ENCODE data around the gene LAMA2.

The LAMA2 gene

GRCh38 chr6:129188795-129189194, 305.9 kb downstream of the LAMA2 start:
- DNase-seq, result no peak

DNA sequence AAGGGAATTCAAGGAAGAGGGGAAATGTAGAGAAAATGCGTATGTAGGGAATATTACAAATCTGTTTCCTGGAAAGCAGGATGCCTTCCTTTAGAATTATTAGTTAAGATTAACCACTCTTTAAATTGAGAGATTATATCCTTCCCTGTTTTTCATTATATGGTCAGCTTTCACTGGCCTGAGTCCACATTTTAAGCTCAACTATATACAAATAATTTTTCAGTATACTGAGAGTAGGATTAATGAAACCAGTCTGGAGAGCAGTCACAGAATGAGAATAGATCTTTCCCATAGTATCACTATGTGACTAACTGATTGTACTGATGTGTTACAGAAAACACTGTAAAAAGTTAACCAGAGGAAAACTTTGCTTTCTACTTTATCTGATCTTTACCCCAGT, 306.3 kb downstream of the LAMA2 start:
- no peak for DNase-seq

DNA sequence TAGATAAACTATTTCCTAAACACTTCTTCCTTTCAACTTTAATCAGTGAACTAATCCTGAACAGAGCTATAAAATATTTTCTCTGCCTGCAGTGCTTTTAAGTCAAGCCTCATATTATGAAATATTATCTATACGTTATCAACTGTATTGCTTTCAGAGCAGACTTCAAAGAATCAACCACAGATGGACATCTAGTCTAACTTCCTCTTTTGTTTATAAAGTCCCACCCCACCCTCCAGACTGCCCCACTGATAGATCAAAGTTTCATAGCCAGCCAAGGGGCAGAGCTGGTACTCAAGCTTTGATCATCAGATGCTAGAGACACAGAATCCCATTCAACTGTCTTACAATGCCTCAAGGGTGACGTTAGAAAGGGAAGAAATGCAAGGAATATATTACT, 308.3 kb downstream of the LAMA2 start:
- DNase-seq, result no peak

DNA sequence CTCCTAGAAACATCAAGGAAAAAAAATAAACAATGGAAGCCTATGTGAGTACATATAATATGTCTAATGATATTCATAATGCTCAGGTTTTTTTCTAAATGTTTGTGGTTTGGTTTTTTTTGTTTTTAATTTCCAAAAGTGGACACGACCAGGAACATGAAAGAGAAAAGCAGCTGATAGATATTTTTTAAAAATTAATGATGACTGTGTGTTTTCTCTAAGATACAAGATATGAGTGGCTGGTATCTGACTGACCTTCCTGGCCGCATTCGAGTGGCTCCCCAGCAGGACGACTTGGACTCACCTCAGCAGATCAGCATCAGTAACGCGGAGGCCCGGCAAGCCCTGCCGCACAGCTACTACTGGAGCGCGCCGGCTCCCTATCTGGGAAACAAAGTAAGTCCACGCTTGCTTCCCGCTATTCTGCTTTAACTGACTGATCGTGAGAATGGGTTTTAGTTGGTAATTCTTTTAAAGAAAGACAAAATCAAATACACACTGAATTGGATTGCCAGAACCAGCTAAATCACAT, 309.6 kb downstream of the LAMA2 start:
- no peak for DNase-seq

- no peak for DNase-seq
Observed at GRCh38 chr6:129194306-129194941, 311.5 kb downstream of the LAMA2 start.

DNA sequence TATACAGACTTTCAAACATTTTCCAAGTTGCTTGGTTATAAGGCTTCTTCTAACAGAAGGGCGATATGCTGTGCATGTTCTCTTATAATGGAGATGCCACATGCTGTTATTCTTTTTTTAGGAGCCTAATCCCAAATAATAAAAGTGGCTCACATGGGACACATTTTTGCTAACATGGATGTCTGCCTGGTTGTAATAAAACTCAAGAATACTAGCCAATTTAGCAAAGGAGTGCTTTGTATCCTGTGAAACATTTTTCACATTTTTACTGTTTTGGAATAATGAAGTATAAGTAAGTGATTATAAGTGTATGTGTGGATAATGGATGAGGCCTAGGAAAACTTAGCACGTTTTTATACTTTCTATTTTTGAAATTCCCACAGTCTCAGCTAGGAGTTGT, 312.2 kb downstream of the LAMA2 start:
- DNase-seq, result no peak

DNA sequence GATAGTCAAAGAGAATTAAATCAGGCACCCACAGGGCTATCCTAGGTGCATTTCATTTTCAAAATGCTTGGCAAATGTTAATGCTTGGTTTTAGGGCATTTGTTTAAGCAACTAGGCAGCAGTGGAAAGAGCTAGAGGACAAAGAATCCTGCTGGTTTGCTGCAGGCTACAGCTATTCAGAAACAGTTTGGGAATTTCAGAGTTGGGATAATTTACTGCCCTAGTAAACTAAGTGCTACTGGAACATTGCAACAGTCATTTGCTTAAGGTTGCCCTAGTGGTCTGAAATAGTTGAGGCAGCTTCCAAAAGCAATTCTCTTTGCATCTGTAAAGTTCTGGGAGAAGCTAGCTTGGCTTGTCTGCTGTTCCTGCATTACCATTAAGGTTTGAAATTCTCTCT, 312.7 kb downstream of the LAMA2 start:
- DNase-seq, result no peak

GRCh38 chr6:129197154-129197553, 314.2 kb downstream of the LAMA2 start:
- no peak for DNase-seq

GRCh38 chr6:129200151-129200550, 317.2 kb downstream of the LAMA2 start:
- DNase-seq, result no peak

- no peak for DNase-seq
Observed at GRCh38 chr6:129203190-129203900, 320.4 kb downstream of the LAMA2 start.

- DNase-seq, result no peak
Observed at GRCh38 chr6:129206821-129207220, 323.9 kb downstream of the LAMA2 start.

- no peak for DNase-seq
Observed at GRCh38 chr6:129207832-129208231, 324.9 kb downstream of the LAMA2 start.

DNA sequence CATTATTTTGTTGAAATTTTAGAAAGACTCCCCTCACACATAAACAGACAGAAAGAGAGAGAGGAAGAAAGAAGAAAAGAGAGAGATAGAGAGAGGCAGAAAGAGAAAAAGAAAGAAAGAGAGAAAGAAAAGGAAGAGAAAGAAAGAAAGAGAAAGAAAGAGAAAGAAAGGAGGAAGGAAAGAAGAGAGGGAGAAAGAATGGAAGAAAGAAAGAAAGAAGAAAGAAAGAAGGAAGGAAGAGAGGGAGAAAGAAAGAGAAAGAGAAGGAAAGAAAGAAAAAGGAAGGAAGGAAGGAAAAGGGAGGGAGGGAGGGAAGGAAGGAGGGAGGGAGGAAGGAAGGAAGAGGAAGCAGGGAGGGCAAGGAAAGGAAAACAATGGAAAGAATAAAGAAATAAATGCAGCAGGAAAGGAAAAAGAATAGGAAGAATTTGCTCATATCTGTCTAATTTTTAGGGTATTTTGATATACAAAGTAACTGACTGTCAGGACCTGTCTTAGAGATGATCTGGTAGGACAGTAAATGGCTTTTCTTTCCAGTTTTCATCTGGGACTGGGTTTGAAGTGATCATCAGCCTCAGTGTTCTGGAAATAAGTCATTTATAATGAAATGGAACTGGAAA, 325.6 kb downstream of the LAMA2 start:
- DNase-seq, result no peak

DNA sequence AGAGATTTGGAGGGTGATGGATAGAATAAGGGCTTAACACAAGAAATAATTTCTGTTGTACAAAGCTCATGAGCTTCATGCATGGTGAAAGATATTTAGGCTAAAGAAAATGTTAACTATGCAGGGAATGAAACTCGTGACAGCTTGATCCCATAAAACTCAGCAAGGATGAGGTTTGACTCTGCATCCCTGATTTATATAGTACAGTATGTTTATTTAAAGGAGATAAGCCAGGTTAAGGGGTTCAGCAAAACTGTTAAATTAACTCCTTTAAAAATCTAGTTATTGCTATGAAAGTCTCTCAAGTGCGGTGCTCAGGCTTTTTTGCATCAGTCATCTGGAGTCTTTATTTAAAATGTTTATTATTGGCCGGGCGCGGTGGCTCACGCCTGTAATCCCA, 326.4 kb downstream of the LAMA2 start:
- peak; percentile 14 for DNase-seq

DNA sequence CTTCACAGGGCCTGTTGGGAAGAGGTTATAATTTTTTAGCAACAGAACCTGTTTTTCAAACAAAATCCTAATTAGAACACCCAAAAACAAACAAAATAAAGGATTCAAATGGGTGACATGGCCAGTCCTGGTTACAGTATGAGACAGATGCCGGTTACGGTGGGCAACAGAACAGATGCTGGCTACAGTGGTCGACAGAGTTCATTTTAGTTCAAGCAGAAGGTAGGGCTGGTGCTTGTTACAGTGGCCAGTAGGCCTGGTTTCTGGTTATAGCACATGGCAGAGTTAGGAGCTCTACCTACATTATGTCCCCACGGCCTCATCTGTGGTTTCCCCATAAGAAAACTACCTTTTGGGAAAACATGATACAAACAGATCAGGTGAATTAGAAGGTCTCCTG, 327.7 kb downstream of the LAMA2 start:
- no peak for DNase-seq

GRCh38 chr6:129211626-129212025, 328.7 kb downstream of the LAMA2 start:
- DNase-seq, result no peak

GRCh38 chr6:129212081-129212480, 329.1 kb downstream of the LAMA2 start:
- DNase-seq, result no peak

DNA sequence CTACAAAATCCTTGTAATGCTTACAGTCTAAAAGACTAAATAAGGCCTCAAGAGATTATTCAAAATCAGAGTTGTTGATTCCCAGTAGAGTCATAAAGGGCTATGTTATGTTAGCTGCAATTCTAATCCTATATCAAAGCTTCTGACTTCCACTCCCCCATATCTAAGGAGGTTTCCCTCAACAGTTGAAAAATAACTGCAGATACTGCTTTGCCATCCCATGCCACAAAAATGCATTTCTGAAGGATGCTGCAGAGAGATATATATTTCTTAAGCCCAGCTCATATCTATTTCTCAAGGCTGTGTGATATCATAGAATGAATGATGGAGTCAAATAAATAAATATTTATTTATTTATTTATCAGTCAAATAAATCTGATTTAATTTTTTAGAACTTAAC, 332.3 kb downstream of the LAMA2 start:
- DNase-seq, result peak; percentile 87

- DNase-seq, result peak; percentile 57
Observed at GRCh38 chr6:129215916-129216520, 333.1 kb downstream of the LAMA2 start.

- no peak for DNase-seq
Observed at GRCh38 chr6:129217701-129218100, 334.8 kb downstream of the LAMA2 start.

GRCh38 chr6:129233458-129234134, 350.7 kb downstream of the LAMA2 start:
- DNase-seq, result no peak

DNA sequence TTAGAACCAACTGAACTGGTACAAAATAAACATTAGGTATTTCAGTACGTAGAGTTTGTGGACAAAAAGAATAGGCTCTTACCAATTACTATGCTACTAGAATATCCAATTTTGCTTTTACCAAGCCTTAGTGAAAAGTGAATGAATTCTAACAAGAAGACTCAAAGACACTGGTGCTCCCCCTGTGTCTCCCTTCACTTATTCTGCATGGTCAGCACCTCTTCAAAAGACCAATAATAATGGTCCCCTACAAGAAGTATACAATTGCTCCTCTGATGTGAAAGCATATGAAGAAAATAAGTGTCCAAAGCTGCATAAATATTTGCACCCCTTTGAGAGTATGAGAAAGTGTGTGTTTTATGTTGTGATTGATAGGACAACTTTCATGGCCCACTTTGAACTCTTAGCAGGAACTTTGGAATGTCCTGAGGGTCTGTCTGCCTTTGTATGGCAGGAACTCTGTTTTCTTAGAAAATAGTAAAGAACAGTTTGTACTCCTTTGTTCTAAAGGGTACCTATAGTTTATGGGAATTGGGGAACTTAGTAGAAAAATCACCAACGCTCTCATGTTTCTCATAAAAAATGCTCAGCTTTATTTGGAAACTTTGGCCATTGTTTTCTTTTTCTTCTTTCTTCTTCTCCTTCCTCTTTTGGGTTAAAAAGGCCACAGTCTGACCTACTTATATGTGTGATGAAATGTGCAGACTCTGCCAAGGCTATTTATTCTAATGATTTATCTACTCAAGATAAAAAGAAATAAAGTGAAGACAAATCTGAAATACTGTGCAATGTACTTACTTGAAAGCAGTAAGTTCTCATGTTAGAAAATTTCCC, 352.4 kb downstream of the LAMA2 start:
- DNase-seq, result no peak

All from NCI-H226 (cell line).